ENCODE data around the gene TMEM237.

DNA sequence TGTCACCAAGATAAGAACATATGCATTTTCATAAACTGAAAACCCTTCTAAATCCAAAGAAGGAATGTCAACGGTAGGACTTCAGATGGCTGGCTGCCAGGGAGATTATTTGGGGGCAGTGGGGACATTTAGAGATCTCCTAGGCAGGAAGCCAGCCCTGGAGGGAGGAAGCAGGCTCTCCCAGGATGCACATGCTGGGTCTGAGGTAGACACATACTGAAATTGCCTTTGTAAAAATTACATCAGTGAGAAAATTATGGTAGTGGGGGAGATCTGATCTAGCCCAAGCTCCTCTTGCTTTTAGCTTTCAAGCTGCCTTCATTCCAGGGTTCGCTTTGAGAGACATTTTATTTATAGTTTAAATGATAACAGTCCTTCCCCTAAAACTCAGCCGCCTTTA is 31.0 kb upstream of the TMEM237 start:
- TF ChIP-seq TAF1 (conservative IDR thresholded peaks at IDR 0.05) (no peak), CTCF (IDR thresholded peaks at IDR 0.05; ENCODE audit: low read depth, low read length, missing input control) (no peak), JUND (IDR thresholded peaks at IDR 0.05) (no peak)

Data from liver (tissue), 3 donors.